T-helper 22 cell (primary cell): ENCODE results near the gene IPCEF1.

Experiments used
- DNase-seq: peaks from one replicate; pipeline ENCODE4 v3.0.0-alpha.2; 2020; ENCODE audit warnings: low read depth

The IPCEF1 gene

GRCh38 chr6:154292855-154293519 is 63.6 kb downstream of the IPCEF1 start:
- DNase-seq = no peak

GRCh38 chr6:154292066-154292465 is 64.5 kb downstream of the IPCEF1 start:
- DNase-seq = no peak

GRCh38 chr6:154289818-154290508 is 66.6 kb downstream of the IPCEF1 start:
- DNase-seq = no peak

GRCh38 chr6:154285826-154286225 is 70.8 kb downstream of the IPCEF1 start:
- DNase-seq = no peak

- no peak for DNase-seq
Measured at GRCh38 chr6:154284313-154284853, 72.2 kb downstream of the IPCEF1 start.

GRCh38 chr6:154280521-154280920 is 76.1 kb downstream of the IPCEF1 start:
- no peak for DNase-seq

- DNase-seq = no peak
Measured at GRCh38 chr6:154277629-154278017, 79.0 kb downstream of the IPCEF1 start.

GRCh38 chr6:154276810-154277628 is 79.6 kb downstream of the IPCEF1 start:
- DNase-seq = no peak

GRCh38 chr6:154274168-154274567 is 82.4 kb downstream of the IPCEF1 start:
- no peak for DNase-seq

- DNase-seq = no peak
Measured at GRCh38 chr6:154268486-154268885, 88.1 kb downstream of the IPCEF1 start.

- DNase-seq = no peak
Measured at GRCh38 chr6:154267508-154268106, 89.0 kb downstream of the IPCEF1 start.

GRCh38 chr6:154266560-154267099 is 90.0 kb downstream of the IPCEF1 start:
- no peak for DNase-seq

GRCh38 chr6:154261688-154262397 is 94.8 kb downstream of the IPCEF1 start:
- DNase-seq = no peak

- no peak for DNase-seq
Measured at GRCh38 chr6:154258064-154258757, 98.4 kb downstream of the IPCEF1 start.

- no peak for DNase-seq
Measured at GRCh38 chr6:154257067-154257466, 99.5 kb downstream of the IPCEF1 start.

- DNase-seq = no peak
Measured at GRCh38 chr6:154252678-154253077, 103.9 kb downstream of the IPCEF1 start.

- DNase-seq = no peak
Measured at GRCh38 chr6:154251116-154251515, 105.5 kb downstream of the IPCEF1 start.

GRCh38 chr6:154249499-154250298 is 106.9 kb downstream of the IPCEF1 start:
- peak; percentile 18 for DNase-seq

- DNase-seq = no peak
Measured at GRCh38 chr6:154247119-154247861, 109.3 kb downstream of the IPCEF1 start.
